Measurements from ENCODE around the gene SCEL.

DNA sequence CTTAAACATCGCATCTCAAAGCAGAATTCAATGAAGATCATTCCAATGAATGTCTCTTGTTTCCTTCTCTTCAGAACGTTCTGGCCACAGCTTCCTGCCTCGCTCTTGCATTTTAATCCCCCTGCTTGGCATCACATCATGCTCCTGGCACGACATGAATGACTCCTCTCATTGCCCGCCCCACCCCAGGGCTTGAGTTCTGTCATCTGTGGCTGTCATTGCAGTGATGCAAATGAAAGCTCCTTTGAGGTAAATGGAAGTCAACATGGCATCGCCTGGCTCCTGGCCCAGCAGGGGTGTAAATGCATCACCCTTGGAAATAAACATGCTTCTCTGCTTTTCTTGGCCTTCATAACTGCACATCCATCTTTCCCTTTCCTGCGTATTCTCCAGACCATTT, 48.6 kb downstream of the SCEL start:
- TF ChIP-seq, protein P1, sequence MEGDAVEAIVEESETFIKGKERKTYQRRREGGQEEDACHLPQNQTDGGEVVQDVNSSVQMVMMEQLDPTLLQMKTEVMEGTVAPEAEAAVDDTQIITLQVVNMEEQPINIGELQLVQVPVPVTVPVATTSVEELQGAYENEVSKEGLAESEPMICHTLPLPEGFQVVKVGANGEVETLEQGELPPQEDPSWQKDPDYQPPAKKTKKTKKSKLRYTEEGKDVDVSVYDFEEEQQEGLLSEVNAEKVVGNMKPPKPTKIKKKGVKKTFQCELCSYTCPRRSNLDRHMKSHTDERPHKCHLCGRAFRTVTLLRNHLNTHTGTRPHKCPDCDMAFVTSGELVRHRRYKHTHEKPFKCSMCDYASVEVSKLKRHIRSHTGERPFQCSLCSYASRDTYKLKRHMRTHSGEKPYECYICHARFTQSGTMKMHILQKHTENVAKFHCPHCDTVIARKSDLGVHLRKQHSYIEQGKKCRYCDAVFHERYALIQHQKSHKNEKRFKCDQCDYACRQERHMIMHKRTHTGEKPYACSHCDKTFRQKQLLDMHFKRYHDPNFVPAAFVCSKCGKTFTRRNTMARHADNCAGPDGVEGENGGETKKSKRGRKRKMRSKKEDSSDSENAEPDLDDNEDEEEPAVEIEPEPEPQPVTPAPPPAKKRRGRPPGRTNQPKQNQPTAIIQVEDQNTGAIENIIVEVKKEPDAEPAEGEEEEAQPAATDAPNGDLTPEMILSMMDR (IDR thresholded peaks at IDR 0.05; ENCODE audit: insufficient read depth, low read length), result no peak
- TF ChIP-seq, protein P2, sequence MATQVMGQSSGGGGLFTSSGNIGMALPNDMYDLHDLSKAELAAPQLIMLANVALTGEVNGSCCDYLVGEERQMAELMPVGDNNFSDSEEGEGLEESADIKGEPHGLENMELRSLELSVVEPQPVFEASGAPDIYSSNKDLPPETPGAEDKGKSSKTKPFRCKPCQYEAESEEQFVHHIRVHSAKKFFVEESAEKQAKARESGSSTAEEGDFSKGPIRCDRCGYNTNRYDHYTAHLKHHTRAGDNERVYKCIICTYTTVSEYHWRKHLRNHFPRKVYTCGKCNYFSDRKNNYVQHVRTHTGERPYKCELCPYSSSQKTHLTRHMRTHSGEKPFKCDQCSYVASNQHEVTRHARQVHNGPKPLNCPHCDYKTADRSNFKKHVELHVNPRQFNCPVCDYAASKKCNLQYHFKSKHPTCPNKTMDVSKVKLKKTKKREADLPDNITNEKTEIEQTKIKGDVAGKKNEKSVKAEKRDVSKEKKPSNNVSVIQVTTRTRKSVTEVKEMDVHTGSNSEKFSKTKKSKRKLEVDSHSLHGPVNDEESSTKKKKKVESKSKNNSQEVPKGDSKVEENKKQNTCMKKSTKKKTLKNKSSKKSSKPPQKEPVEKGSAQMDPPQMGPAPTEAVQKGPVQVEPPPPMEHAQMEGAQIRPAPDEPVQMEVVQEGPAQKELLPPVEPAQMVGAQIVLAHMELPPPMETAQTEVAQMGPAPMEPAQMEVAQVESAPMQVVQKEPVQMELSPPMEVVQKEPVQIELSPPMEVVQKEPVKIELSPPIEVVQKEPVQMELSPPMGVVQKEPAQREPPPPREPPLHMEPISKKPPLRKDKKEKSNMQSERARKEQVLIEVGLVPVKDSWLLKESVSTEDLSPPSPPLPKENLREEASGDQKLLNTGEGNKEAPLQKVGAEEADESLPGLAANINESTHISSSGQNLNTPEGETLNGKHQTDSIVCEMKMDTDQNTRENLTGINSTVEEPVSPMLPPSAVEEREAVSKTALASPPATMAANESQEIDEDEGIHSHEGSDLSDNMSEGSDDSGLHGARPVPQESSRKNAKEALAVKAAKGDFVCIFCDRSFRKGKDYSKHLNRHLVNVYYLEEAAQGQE (IDR thresholded peaks at IDR 0.05; ENCODE audit: insufficient replicate concordance, low read depth), result no peak
